EL (cell line): ENCODE results near the gene CLIC6.

Experiments used
- DNase-seq: peaks from one replicate; pipeline ENCODE4 v3.0.0-alpha.2; 2016

Gene CLIC6

DNA sequence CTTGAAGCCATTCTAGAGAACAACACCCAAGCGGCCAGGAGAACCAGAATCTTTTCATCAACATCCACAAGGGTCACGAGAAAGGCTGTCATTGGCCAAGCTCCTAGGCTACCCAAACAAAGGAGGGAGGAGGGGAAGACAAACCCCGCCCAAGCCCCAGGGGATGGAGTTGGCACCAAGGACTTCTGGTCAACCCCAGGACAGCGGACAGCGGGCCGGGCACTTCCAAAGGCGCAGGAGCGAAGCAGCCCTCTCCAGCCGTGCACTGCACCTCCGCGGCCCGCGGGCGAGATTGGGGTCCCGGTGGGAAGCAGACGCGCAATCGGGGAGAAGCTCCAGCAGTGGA is at the start of gene CLIC6:
TSS of gene CLIC6 (plus strand) at position 192 of the 346 bp plus-strand sequence. CDS start 395 bp downstream, outside the sequence.
- DNase-seq, result no peak

DNA sequence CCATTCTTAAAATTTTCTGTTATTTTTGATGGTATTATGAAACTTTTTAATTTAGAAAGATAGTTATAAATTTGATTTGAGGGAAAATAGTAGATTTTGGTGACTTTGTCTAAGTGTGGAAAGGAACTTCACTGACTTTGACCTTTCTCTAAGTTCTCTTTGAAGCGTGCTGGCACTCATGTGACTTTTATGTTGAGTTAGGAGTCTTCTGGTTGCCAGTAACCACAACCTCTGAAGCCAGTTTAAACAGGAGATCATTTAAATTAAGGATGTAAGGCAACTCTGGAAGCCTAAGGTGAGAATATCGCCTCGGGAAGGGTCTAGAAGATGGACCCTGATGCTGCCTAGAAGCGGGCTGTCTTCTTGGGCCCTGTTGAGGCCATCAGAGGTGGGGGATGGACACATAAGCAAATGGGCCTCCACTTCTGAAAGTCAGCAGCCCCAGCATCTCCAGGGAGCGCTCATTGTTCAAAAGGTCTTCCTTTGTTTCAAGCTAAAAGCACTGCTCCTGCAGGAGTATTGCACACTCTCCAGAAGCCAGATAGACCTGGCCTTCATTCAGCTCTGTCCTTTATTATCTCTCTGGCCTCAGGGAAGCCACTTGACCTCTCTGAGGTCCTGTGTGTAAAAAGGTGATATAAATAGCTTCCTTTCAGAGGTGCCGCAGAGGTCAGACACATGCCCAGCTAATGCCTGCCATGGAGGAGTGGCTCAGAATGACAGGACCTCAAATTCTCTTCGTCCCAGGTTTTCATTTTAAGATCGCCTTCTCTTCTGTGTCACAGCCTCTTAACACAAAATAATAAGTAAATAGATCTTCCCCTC is 48.7 kb upstream of the CLIC6 start:
- DNase-seq, result no peak

DNA sequence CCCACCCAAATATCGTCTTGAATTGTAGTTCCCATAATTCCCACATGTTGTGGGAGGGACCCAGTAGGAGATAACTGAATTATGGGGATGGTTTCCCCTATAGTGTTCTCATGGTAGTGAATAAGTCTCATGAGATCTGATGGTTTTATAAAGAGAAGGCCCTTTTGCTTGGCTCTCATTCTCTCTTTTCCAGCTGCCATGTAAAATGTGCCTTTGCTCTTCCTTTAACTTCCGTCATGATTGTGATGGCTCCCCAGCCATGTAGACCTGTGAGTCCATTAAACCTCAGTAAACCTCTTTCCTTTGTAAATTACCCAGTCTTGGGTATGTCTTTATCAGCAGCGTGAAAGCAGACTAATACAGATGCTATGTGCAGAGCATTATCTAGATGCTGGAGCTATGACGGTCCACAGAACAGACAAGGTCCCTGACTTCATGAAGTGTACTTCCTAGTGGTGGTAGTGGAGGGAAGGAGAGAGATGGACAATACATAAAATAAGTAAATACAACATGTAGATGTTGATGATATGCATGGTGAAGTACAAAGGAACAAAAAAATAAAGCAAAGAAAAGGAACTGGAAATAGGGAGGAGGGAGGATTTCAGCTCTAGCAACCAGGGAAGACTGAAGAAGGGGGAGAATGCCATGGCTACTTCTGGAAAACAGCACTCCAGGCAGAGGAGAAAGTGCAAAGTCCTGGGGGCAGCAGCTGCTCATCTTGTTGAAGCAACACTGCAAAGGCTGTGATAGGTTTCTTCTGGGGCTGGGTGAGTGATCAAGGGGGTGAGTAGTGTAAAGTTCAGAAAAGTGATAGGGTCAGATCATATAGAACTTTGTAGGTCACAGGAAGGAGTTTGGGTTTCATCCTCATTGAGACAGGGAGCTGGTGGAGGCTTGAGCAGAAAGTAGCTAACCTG is 47.1 kb upstream of the CLIC6 start:
- DNase-seq, result no peak

DNA sequence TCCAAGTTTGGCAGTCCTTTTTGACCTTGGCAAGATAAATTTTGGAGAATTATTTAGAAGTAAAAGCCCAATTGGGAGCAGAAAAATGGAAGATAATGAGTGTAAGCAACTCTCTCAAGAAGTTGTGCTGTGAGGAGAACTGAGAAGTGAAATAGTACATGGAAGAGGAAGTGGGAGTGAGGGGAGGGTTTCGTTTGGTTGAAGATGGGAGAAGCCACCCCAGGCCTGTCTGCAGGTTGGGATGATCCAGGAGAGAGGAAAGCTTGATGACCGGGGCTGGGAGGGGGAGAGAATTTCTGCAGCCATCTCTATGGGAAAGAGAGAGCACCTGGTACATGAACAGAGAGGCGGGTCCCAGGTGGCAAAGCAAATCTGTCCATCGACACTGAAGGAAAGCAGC is 45.3 kb upstream of the CLIC6 start:
- DNase-seq, result no peak

DNA sequence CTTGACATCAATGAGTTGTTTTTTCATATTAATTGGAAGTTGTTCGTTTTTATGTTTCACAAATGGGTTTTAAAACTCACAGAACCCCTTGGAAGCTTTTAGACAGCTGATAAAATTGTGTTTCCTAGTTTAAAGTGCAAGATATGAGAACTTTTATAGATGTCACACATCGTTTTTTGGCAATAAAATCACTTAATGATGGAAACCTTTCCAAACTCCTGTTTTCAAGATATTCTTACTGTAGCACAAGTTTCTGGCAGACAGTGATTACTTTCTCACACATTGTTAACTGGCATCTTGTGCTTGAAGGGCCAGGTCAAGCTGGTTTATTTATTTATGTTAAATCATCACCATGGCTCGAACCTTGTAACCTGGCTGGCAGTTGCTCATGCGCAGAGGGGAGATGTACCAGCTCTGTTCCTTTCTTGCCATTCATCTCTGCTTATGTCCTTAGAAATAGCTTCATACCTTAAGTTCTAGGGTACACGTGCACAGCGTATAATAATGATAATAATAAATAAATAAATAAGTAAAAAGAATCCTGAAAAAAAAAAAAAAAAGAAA is 43.7 kb upstream of the CLIC6 start:
- no peak for DNase-seq

DNA sequence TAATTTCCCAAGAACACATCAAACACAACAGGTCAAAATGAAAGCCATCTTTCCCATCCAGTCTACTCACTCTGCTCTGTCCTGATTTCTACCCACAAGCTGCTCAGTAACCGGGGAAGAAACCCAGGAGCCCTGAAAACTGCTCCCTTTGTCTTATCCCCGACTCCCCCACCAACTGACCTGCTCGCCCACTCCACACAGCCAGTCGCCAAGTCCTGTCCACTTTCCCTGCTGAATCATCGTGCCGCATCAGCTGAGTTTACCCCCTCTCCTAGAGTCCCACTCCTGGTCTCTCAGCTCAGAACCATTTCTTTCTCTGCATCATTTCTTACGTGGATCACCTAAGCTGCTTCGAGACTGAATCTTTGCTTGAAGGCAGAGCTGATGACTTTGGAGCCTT is 42.7 kb upstream of the CLIC6 start:
- no peak for DNase-seq

DNA sequence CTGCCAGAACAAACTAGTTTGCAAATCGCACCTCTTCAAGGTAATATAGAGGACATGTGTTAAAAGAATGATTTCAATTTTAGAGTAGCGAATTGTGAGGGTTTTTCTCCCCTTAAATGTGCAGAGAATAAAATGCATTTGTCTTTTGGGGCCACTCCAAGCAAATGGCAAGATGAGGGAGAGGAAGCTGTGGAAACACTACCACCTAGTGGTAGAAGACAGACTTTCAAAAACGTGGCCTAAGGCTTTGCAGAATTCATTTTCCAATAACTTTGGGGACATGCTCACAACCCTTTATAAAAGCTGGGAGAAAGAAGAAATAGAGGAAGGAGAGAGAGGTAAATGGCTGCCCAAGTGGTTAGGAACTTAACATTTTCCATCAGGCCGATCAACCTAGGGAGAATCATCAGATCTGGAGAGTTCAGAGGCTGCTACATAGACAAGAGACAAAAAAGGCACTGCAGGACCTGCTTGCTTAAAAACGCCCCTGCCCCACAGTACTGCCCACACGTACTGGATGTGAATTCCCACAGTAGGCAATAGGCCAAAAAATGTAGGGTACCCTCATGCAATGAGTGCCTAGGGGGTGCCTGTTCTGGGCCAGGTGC is 38.2 kb upstream of the CLIC6 start:
- peak; percentile 54 for DNase-seq

DNA sequence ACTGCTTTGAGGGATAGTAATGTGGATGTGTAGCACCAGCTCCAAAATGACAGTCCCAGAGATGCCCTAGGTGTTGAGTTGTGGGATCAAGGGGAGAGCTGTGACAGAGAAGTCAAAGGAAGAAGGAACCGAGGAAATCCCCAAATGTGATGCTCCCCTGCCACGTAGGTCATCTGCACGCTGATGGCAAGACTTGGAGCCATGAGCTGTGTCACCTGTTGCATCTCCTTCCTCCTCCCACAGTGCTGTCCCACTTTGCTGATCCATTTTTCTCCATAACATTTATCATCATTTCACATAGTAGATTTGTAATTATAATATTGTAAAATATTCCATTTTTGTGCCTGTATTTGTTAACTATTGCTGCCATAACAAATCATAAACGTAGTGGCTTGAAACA is 36.3 kb upstream of the CLIC6 start:
- no peak for DNase-seq

DNA sequence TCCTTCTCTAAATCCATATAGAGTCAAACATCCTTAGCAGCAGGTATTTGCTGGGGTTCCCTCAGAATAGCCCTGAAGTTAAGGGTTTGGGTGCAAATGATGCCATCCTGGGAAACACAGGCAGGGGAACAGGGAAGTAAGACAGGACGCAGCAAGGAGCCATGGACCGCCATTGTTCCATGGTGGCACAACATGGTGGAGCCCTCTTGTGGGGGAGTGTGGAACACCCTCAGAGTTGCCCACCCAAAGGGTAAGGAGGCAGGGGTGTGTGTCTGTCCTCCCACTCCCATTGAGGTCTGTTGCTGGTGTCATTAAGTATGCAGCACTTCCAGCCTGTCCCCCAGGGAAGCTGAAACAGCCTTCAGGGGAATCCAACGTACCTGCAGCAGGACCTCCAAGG is 33.5 kb upstream of the CLIC6 start:
- no peak for DNase-seq

DNA sequence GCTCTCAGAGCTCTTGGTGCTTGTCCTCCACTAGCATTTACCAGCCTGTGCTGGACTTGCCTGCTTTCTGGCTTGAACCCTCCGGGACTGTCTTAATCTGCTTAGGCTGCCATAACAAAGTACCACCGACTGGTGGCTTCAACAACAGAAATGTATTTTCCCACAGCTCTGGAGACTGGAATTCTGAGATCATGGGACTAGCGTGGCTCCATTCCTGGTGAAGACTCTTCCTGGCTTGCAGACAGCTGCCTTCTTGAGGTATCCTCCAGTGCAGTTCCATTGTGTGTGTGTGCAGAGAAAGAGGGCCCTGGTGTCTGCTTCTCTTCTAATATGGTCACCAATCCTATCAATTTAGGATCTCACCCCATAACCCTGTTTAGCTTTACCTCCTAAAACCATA is 31.8 kb upstream of the CLIC6 start:
- DNase-seq, result no peak

DNA sequence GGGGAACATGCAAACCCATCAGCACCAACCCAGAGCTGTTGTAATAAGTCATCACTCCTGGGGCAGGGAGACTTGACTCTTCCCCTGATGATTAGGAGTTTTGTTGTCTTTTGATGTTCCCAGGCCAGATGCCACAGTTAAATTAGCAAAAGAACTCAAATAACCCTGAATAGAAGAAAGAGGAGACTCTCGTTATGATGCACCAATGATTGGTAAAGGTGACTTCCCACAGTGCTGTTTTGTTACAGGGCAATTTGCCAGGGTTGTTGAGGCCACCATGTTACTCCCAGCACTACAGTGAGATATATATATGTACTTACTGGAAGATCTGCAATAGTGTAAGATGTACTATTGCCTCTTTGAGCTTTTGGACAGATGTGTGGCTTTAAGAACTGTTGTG is 29.5 kb upstream of the CLIC6 start:
- DNase-seq, result no peak

DNA sequence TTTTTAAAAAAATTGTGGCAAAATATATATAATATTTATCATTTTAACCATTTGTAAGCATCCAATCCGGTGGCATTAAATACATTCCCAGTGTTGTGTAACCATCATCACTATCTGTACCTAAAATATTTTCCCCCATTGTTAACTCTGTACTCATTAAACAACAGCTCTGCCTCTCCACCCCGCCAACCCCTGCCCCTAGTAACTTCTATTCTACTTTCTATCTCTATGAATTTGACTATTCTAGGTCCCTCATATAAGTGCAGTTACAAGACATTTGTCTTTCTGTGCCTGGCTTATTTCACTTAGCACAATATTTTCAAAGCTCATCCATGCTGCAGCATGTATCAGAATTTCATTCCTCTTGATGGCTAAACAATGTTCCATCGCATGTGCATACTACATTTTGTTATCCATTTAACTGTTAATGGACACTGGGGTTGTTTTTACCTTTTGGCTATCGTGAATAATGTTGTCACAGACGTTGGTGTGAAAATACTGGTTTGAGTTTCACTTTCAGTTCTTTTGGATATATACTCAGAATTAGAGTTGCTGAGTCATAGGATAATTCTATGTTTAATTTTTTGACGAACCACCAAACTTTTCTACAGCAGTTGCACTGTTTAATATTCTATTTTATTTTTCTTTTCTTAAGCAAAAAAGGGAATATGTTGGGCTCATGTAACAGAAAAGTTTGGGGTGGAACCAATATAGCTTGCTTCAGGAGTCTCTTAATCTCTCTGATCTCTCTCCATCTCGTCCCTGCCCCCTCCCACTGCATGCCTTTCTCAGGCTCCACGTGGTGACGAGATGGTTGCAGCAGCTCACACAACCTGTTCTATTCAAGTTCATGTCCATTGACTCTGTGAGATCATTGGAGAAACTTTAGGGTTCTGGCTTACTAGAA is 28.7 kb upstream of the CLIC6 start:
- DNase-seq, result no peak

DNA sequence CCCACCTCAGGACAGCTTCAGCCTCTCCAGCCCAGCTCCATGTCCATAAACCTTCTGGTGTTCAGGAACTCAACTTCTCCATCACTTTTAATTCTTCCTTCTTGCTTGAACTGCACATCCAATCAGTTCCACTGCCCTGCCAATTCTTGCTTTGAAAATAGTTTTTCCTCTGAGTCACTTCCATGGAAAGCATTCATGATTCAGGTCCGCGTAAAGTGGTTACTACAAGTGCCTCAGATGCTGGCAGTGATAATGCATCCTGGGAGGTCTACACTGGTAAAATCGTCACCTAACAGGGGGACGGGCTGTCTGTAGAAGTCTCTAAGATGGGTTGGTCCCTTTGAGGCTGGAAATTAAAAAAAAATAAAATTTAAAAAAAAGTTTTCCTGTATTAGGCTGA is 27.9 kb upstream of the CLIC6 start:
- peak; percentile 87 for DNase-seq

DNA sequence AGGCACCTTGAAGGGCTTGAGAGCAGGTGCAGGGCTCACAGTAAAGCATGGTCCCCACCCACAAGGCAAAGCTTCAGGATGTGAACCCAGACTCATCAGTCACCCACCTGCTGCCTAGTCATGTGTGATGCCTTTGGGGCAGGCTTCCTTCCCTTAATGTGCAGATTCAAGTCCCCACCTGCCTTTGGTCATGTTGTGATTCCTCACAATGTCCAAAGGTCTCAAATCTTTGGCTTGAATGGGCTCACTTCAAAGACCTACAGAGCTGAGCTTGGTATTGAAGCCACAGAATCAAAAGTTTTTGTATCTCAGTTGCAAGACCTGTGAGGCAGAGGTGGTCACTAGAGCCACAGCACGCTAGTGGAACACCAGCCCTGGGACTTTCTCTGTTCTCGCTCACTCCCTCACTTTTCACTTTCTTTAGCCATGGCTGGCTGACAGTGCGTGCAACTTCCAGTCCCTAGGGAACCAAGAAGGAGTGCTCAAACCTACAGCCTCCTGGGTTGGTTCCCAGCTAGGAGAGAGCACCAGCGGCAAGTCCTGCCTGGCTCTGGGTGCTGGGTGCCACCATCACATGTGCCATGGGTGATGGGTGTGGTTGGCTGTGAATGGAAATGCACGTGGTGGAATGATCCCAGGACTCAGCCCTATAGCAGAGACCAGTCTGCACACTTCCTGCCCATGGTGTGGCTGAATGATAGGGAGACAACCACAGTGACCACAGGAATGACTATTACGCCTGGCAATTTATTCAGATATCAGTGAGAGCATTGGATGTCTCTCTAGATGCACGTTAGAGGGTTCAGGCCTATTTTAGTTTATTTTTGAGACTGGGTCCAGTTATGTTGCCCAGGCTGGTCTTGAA is 26.4 kb upstream of the CLIC6 start:
- DNase-seq, result peak; percentile 77

DNA sequence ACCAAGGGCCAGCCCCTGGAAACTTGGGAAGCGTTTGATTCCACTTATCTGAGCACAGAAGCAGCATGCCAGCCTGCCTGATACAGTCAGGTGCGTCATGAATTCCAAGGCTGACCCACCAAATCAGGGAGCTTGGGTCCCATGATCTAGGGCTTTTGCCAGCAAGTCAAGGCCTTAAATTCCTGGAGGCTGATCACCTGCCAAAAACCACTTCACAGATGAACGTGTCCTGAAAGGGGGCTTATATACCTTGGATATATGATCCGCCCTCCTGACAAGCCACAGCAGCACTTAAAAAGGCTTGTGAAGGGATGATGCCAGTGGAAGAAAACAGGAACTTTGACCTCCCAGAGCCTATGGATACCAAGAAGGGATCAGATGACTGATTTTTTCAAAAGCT is 24.0 kb upstream of the CLIC6 start:
- DNase-seq, result no peak

DNA sequence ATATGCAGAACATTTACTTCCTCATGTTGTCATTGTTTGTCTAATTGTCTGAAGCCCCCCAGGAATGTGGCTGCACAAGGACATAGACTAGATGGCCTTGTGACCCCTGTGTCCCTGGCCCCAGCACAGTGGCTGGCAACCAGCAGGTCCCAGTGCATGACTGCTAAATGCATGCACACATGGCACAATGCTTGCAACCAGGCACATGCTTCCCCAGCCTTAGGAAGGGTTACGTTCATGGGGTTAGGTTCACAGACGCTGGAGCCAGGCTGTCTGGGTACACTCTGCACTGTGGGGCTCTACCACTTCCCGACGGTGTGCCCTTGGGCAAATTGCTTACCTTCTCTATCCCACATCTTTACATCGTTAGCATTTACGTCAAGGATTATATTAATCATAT is 21.2 kb upstream of the CLIC6 start:
- no peak for DNase-seq

DNA sequence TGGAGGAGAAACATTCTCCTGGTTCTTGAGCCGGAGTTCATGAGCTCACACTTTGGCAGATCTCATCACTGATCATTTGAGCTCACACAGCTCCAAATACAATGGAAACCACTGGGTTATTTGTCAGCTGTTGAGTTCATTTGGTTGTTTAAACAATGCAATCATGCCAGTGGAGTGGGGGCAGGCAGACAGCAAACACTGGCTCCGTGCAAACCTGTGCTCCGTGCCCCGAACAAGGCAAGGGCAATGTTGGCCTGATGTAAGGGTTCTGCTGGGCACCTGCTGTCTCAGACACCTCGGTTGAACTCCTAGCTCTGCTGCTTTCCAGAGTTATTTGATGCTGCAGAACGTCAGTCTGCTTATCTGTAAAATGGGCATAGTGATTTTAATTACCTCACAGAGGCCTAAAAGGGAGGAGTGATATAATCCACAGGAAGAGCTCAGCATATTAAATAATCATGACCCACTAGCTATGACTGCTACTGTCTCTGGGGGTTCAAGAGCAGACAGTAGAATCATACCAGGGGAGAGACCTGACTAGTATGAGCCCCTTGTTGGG is 20.0 kb upstream of the CLIC6 start:
- DNase-seq, result no peak

DNA sequence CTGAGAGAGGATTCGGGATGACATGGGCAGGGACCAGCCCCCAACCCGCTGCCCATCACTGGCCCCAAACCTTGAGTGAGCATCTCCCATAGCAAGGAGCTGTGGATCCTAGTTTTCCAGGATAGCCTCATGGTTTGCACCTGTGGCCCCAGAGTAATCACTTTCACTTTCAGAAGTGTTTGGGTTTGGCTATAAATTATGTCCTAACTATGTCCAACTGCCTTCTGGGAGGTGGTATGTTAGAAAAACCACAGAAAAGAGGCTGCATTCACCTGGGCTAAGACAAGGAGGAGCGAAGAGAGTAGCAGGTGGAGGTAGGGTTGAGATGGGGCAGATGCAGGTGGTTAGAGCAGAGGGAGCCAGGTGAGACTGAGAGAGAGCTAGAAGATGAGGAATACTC is 19.4 kb upstream of the CLIC6 start:
- no peak for DNase-seq

DNA sequence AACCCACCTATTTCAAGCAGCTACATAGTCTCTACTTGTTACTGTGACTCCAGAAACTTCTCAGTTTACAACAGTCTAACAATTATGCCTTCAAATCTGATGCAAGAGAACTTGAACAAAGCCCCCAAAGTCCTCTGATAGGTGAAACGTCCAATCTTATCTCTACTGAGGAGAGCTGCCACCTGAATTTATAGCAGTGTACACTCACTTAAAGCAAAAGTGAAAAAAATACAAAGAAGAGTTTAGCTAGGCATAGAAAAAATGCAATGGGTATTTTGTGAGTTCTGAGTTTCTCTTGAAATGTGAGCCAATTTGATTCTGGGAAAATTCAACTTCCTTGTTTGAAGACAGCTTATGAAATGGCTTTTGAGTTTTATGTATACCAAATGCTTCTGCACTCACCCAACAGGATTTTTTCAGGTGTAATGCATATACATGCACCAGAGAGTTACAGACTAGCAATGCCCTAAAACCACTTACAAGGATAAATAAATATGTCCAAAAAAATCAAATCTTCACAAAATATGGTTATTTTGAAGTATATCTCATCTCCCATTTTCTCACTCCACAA is 17.8 kb upstream of the CLIC6 start:
- no peak for DNase-seq

DNA sequence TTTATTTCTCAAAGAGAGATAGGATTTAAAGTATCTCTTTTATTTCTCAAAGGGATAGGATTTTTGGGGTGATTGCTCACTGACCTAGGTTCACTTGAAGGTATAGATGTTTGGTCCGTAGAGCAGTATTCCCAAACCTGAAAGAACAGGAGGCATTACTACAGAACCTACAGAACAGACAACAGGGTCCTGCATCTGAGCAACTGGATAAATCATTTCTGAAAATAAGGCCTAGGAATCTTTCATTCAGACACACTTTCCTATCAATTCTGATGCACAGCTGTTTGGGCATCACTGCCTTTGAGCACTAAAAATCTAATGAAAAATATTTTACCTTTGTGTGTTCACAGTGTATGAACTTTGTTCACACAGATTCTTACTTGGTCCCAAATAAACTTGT is 17.2 kb upstream of the CLIC6 start:
- no peak for DNase-seq

DNA sequence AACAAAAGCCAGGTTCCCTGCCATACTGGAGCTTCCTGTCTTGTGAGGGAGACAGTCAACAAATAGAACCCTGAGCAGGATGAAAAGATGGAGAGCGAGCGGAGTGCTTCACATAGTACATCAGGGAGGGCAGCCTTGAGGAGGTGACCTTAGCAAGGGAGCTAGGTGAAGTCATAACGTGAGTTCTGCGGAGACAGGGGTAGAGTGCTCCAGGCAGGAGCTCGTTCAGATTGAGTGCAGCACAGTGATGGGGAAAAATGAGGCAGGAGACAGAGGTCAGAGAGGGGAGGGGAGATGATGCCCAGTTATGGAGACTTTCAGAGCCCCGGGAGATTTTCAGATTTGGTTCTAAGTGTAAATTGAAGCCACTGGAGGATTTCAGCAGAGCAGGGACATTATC is 15.3 kb upstream of the CLIC6 start:
- DNase-seq, result no peak
